Stimulated activated naive CD8-positive, alpha-beta T cell treated with anti-CD3 and anti-CD28 coated beads, Interleukin-15, Interleukin-2, amounts not matched to agents 100 ng/mL and 50 ng/mL, for 24 hours (primary cell): ENCODE data around the gene CACNA2D1.

Source experiments
- H3K27ac Mint-ChIP-seq: one replicate; pipeline ENCODE4 v1.8.0; 2021; ENCODE audit warnings: mild to moderate bottlenecking, mixed read lengths
- H3K27me3 Mint-ChIP-seq: one replicate; pipeline ENCODE4 v1.8.0; 2021; ENCODE audit warnings: mixed read lengths
- H3K36me3 Mint-ChIP-seq: one replicate; pipeline ENCODE4 v1.8.0; 2021; ENCODE audit warnings: low read depth, mixed read lengths
- H3K4me1 Mint-ChIP-seq: one replicate; pipeline ENCODE4 v1.8.0; 2021; ENCODE audit warnings: low read depth, mixed read lengths
- H3K4me3 Mint-ChIP-seq: one replicate; pipeline ENCODE4 v1.8.0; 2021; ENCODE audit warnings: mild to moderate bottlenecking, mixed read lengths
- H3K9me3 Mint-ChIP-seq: one replicate; pipeline ENCODE4 v1.8.0; 2021; ENCODE audit warnings: mixed read lengths

The CACNA2D1 gene

DNA sequence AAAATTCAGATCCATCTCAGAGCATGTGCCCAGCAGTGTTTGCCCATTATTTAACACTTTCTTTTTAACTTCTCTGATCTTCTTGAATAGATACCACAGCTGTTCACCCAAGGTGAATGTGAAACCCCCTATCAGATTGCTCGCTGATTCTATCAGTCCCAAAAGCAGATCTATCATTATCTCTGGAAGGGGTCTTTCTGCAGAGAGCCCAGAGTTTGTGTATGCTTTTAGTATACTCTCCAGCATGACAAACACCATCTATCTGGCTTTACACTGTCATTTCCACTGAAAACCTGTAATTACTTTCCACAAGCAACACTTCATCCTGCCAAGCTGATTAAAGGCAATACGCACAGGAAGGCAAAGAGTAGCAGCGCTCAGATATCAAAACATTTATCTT is 168.2 kb downstream of the CACNA2D1 start:
- Mint-ChIP-seq H3K36me3 (no peaks in the 10 kb centered on the region), H3K4me1 (no peaks in the 10 kb centered on the region), H3K9me3 (no peaks in the 10 kb centered on the region), H3K27ac (no peak overlapping the region), H3K4me3 (no peak overlapping the region), H3K27me3 (no peaks in the 10 kb centered on the region)

DNA sequence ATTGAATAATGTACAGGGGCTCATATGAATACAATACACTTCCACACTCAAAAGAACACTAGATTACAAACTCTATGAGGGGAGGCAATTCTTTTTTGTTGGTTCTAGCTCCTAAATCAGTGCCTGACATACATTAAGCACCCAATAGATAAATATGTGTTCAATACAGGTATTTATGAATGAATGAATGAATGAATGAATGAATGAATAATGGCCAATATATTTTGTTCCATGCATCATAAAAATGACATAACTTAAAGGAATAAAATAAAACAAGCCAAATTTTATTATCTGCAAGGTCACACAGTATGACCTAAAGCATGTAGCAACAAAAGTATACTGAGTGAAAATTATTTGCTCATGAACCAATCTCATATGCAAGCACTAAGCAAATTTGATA is 168.9 kb downstream of the CACNA2D1 start:
- H3K4me3 Mint-ChIP-seq: no peak overlapping the region
- H3K4me1 Mint-ChIP-seq: no peaks in the 10 kb centered on the region
- H3K9me3 Mint-ChIP-seq: no peaks in the 10 kb centered on the region
- H3K36me3 Mint-ChIP-seq: no peaks in the 10 kb centered on the region
- no peak overlapping the region for H3K27ac Mint-ChIP-seq
- H3K27me3 Mint-ChIP-seq: no peaks in the 10 kb centered on the region

DNA sequence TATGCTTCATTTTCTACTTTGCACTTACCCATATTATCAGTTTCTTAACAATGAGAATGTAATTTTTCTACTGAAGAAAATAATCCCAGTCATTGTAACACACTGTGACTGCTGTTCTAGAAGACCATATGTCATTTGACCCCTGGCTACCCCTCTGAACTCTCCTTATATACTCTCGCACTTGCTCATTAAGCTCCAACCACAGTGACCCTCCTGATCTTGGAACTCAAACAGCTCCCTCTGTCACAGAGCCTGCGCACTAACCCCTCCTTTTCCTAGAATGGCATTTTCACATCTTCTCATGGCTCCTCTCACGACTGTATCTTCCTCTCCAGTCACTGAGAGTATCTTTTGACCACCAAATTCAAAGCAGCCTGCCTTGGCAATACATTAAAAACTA is 169.7 kb downstream of the CACNA2D1 start:
- H3K36me3 Mint-ChIP-seq: no peaks in the 10 kb centered on the region
- no peaks in the 10 kb centered on the region for H3K9me3 Mint-ChIP-seq
- no peak overlapping the region for H3K27ac Mint-ChIP-seq
- no peaks in the 10 kb centered on the region for H3K27me3 Mint-ChIP-seq
- H3K4me3 Mint-ChIP-seq: no peak overlapping the region
- no peaks in the 10 kb centered on the region for H3K4me1 Mint-ChIP-seq

DNA sequence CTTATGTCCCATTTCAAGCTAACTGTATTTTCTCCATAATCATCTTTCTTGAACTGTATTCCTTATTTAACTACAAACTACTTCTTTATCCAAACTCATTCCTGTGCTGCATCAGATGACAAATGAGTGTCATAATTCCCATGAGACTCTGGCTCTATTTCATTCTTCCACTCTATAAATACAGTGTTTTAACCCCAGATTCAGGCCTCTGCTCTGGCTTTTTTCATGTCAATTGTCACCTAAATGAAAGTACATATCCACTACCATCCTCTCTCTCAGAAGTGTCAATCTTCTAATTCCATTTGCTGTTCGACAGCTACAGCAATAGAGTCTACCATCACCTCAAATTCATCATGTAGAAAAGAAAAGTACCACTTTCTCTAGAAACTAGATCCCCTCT is 172.7 kb downstream of the CACNA2D1 start:
- H3K4me3 Mint-ChIP-seq: no peak overlapping the region
- no peaks in the 10 kb centered on the region for H3K4me1 Mint-ChIP-seq
- no peaks in the 10 kb centered on the region for H3K9me3 Mint-ChIP-seq
- H3K27ac Mint-ChIP-seq: no peak overlapping the region
- no peaks in the 10 kb centered on the region for H3K36me3 Mint-ChIP-seq
- no peaks in the 10 kb centered on the region for H3K27me3 Mint-ChIP-seq

DNA sequence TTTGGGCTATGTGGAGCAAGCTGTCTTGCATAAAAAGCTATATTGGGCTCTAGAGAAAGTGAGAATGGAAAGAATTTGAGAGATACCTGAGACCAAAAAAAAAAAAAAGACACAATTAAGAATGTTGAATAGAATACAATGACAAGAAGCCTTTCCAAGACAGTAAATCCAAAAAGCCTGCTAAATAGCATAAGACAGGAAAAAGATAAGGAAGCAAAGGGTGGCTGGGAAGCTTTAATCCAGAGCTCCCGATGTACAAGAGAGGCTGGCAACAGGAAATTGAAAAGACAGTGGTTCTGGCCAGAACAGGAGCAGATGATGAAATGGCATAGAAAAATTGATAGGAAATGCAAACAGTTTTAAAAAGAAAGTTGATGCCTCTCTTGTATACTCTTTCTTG is 174.9 kb downstream of the CACNA2D1 start:
- Mint-ChIP-seq H3K4me3 (no peak overlapping the region), H3K36me3 (no peaks in the 10 kb centered on the region), H3K9me3 (no peaks in the 10 kb centered on the region), H3K27ac (no peak overlapping the region), H3K4me1 (no peaks in the 10 kb centered on the region), H3K27me3 (no peaks in the 10 kb centered on the region)

DNA sequence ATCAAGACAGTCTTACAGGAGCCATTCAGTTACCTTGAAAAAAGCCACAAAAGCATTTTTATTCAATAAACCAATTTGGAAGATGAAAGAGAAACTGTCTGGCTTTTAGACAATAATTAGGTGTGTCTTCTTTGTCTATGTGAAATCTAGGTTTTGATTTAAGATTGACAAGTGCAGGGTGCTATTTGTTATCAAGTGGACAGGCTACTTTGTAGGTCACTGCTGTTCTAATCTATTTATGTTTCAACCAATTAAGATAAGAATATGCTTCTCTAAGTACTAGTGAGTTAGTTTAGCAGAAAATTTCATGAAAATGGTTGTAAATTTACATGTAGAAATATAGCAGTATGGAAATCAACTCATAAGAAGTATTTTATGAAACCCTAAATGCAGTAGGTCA is 177.5 kb downstream of the CACNA2D1 start:
- Mint-ChIP-seq H3K4me3 (no peak overlapping the region), H3K4me1 (no peaks in the 10 kb centered on the region), H3K27ac (no peak overlapping the region), H3K9me3 (no peaks in the 10 kb centered on the region), H3K36me3 (no peaks in the 10 kb centered on the region), H3K27me3 (no peaks in the 10 kb centered on the region)

DNA sequence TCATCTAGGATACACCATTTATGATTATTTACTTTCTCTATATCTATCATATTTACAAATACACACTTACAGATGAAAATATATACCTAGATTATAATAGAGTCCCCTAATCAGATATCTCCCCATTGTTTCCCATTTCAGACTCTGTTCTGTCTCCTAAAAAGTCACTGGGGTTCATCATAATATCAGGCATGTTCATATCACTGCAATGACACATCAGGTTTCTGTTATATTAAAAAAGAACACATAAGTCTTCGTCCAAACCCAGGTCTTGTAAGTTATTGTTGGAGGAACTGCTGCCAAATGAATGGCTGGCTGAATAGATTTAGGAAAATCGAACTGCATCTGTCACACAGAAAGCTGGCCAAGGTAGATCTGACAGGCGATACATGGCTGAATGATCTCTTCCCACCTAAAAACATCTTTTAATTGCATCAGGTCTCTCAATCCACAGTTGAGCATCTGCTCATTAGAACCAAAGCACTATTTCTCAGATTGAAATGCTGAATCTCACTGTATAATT is 178.7 kb downstream of the CACNA2D1 start:
- H3K4me3 Mint-ChIP-seq: no peak overlapping the region
- no peak overlapping the region for H3K27ac Mint-ChIP-seq
- no peaks in the 10 kb centered on the region for H3K4me1 Mint-ChIP-seq
- no peaks in the 10 kb centered on the region for H3K9me3 Mint-ChIP-seq
- no peaks in the 10 kb centered on the region for H3K36me3 Mint-ChIP-seq
- no peaks in the 10 kb centered on the region for H3K27me3 Mint-ChIP-seq

DNA sequence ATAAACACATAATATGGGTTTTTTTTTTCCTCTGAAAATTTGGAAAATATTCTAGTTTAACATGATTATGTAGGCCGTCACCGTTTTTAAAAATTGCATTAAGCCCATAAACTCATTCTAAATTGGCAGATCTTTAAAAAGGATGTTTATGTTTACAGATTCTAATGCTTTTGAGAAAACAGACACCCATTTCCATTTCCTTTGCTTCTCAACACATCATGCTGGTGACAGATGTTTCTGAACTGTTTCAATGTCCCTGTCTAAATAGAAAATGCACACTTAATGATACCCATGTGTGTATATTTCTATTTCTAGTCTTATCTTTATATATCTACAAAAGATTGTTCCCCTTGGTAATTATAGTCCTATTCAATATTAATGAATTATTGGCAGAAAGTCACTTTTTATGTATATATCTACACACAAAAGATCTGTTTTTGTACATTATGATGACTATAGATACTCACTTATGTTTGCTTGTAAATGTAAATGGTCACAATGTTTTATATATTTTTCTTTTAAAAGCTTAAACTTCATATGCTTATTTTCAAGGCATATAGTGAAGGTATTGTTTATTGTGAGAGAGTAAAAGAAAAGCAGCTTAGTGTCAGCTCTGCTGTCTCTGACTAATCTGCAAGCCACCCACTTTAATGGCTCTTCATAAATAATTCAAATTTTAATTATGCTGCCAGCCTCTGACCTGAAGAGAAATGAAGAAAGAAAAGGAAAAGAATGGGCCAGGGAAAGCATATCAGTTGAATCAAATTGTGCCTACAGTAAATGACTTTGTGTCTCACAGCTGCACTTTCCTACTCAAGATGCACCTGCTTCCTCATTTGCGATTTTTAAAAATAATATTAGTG is 179.4 kb downstream of the CACNA2D1 start:
- H3K27ac Mint-ChIP-seq: no peak overlapping the region
- no peak overlapping the region for H3K4me3 Mint-ChIP-seq
- H3K36me3 Mint-ChIP-seq: no peaks in the 10 kb centered on the region
- no peaks in the 10 kb centered on the region for H3K27me3 Mint-ChIP-seq
- H3K4me1 Mint-ChIP-seq: no peaks in the 10 kb centered on the region
- no peaks in the 10 kb centered on the region for H3K9me3 Mint-ChIP-seq

DNA sequence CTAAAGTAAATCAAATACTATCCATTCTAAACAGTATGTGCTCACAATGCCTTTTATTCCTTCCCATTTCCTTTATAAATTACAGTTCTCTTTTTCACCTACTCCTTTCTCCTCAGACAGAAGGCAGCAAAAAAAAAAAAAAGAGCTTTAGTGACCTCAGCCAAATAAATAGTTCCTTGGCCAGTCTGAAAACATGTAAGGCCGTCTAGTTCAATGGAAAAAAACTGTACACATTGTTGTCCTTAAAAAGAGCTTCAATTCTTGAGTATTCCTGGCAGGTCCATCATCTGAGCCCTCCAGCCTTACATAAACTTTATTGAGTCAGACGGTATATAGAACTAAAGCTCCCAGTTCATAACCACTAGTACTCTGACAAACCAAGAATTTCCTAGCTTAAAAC is 185.4 kb downstream of the CACNA2D1 start:
- no peak overlapping the region for H3K27ac Mint-ChIP-seq
- H3K4me3 Mint-ChIP-seq: no peak overlapping the region
- no peaks in the 10 kb centered on the region for H3K27me3 Mint-ChIP-seq
- H3K36me3 Mint-ChIP-seq: no peaks in the 10 kb centered on the region
- no peaks in the 10 kb centered on the region for H3K9me3 Mint-ChIP-seq
- no peaks in the 10 kb centered on the region for H3K4me1 Mint-ChIP-seq

DNA sequence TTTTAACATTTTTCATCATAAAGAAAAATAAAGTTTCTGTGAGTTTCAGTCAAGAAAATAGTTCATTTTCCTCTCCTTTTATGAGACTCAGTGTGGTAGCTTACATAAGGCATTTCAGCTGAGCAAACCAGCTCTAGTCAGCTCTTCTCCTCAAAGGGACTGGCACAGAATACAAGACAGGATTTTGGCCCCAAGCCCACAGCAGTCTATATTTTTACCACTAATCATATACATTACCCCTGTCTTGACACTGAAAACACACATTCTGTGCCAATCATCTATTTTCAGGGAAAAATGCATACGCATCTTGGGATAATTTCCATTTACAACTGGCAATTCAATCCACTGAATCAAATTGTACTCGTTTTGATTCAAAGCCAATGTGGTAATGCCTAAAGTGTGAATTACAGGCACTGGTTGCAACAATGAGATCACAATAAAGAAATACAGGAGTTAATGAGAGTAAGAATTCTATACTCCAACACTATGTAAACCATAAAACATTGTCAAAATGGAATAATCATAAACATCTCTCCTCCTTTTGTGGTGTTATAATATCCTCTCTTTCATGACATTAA is 186.4 kb downstream of the CACNA2D1 start:
- no peaks in the 10 kb centered on the region for H3K9me3 Mint-ChIP-seq
- no peaks in the 10 kb centered on the region for H3K4me1 Mint-ChIP-seq
- H3K27me3 Mint-ChIP-seq: no peaks in the 10 kb centered on the region
- no peak overlapping the region for H3K27ac Mint-ChIP-seq
- no peak overlapping the region for H3K4me3 Mint-ChIP-seq
- H3K36me3 Mint-ChIP-seq: no peaks in the 10 kb centered on the region

DNA sequence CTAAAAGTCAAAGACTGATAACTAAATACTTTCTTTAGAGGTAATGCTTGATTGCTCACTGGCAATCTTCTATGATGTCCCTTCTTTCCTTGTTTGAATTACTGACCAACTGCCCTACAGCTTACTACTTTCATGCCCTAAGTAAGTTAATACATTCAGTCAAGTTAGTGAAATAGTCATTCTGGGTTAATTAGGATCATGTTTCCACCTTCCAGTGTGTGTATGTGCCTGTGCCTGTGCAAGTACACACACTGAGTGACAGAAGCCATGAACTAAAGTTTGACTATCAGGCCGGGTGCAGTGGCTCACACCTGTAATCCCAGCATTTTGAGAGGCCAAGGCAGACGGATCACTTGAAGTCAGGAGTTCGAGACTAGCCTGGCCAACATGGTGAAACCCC is 187.9 kb downstream of the CACNA2D1 start:
- Mint-ChIP-seq H3K4me1 (no peaks in the 10 kb centered on the region), H3K27ac (no peak overlapping the region), H3K4me3 (no peak overlapping the region), H3K36me3 (no peaks in the 10 kb centered on the region), H3K9me3 (no peaks in the 10 kb centered on the region), H3K27me3 (no peaks in the 10 kb centered on the region)

DNA sequence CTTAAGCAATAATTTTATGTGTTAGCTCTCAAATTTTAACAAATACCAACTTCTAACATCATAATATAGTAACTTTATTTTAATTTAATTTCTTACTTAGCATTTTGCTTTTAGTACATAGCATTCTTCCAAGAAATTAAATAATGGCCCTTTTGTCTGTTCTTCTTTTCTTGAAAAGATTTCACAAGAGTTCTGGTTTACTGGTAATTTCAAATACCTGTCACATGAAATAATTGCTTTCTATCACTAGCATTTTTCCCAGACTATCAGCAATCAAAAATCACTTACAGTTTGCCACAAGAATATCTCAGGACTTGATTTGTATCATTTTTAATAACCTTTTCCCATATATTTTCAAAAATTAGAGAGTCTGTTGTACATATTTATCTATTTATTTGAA is 193.0 kb downstream of the CACNA2D1 start:
- Mint-ChIP-seq H3K27me3 (no peaks in the 10 kb centered on the region), H3K27ac (no peak overlapping the region), H3K4me1 (no peaks in the 10 kb centered on the region), H3K36me3 (no peaks in the 10 kb centered on the region), H3K9me3 (no peaks in the 10 kb centered on the region), H3K4me3 (no peak overlapping the region)

DNA sequence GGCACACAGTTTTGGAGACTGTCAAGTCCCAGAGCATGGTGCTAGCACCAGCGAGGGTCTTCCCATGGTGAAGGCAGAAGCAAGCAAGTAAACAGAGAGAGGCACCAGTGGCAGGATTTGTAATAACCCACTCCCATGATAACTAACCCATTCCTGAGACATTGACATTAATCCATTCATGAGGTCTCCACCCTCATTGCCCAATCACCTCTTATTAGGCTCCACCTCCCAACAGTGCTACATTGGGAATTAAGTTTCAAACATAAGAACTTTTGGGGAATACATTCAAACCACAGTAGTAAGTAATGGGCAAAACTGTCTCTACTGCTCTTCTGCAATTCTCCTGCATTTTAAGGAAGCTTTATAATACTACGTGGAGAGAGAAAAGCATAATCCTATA is 193.6 kb downstream of the CACNA2D1 start:
- no peaks in the 10 kb centered on the region for H3K4me1 Mint-ChIP-seq
- H3K27me3 Mint-ChIP-seq: no peaks in the 10 kb centered on the region
- no peaks in the 10 kb centered on the region for H3K36me3 Mint-ChIP-seq
- no peak overlapping the region for H3K27ac Mint-ChIP-seq
- H3K4me3 Mint-ChIP-seq: no peak overlapping the region
- no peaks in the 10 kb centered on the region for H3K9me3 Mint-ChIP-seq

DNA sequence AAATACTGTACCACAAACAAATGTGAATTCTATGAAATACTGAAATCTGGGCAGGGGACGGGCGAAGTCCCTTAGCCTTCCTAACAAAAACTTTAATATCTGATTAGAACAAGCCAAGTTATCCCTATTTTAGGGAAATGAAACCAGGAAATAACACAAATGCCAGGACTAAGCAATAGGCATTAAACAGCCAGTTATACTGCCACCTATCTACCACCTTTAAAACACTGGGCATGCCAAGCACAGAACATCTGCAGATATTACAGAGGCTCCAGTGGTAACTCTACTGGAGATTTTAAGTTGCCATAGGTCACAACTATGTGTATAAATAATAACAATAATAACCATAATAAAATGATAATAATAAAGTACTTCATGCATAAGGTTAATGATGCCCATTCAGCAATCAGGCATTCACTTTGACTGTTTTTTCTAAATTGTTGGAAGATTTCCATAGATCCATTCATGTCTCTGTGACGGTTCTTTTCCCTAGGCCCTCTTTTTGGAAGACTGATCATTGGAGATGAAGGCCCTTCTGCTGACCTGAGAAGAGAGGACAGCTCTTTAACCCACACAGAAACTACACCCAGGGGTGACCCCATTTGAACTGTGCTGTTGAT is 195.7 kb downstream of the CACNA2D1 start:
- Mint-ChIP-seq H3K36me3 (no peaks in the 10 kb centered on the region), H3K9me3 (no peaks in the 10 kb centered on the region), H3K4me1 (no peaks in the 10 kb centered on the region), H3K4me3 (no peak overlapping the region), H3K27me3 (no peaks in the 10 kb centered on the region), H3K27ac (no peak overlapping the region)

DNA sequence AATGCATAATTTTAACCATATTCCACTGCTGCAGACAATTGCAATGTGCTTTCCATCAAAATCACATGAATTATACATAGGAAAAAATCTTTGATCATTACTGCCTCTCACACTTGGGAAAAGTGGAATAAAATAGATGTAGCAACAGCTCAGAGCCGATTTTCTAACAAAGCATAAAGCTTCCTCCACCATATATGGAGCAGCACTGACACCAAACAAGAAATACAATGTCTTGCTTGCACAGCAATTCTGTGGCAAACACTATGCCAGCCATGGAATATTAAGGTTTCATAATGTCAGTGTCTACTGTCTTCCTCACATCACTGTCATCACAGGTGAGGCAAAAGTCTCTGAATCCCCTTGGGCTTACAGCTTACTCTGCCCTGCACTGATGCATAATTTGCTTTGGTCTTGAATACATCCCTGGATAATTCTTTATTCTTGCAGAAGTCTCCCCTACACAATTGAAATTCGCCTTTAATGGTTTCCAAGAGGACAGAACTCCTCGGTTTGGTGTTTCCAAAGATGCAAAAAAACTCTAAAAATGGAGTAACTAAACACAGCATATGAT is 198.5 kb downstream of the CACNA2D1 start:
- Mint-ChIP-seq H3K36me3 (no peaks in the 10 kb centered on the region), H3K27me3 (no peaks in the 10 kb centered on the region), H3K9me3 (no peaks in the 10 kb centered on the region), H3K4me1 (no peaks in the 10 kb centered on the region), H3K27ac (no peak overlapping the region), H3K4me3 (no peak overlapping the region)
